ENCODE measurements around the gene DGKG.

DNA sequence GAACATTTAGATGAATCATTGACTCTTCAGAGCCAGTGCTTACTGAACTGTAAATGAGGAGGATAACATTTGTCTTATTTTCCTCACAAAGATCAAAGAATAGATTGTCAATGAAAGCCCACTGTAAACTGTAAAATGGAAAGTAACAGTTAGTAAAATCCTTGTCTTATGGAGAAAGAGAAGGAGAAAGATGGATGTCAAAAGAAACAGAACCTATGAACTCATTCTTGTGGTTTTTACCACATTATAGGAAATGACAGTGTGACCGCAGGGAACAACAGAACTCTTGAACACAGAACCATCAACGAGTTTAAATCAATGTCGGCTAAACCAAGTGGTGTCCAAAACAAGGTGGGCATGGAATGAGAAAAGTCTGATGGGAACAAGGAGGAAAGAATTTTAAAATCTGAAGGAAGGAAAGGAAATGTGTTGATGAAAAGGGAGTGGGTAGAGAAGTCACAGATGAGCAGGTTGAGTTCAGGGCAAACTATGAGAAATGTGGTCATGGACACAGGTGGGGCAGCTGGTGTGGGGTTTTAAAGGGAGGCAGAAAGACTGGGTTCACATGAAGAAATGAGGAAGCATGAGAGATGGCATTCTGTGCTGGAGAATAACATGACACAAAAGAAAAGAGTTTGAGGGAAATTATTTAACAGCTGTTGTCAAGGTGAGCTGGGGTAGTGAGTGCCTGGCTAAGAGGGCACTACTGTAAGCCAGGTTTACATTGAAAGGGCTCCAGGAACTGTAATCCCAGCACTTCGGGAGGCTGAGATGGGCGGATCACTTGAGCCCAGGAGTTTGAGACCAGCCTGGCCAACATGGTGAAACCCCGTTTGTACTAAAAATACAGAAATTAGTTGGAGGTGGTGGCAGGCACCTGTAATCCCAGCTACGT is 210.7 kb downstream of the DGKG start:
- TF ChIP-seq FOXK2 (IDR thresholded peaks at IDR 0.05) (no peak), ELF4 (IDR thresholded peaks at IDR 0.05) (no peak), SP1 (IDR thresholded peaks at IDR 0.05) (no peak)
